Activated naive CD4-positive, alpha-beta T cell (primary cell): Measurements from ENCODE around the gene FAM131A.

ENCODE experiments used
- DNase-seq, 4 experiments: peaks; one replicate each; lab custom pipeline; 2025; lab: John Stamatoyannopoulos, UW

FAM131A gene

GRCh38 chr3:184316792-184317191 lies 20.6 kb upstream of the FAM131A start:
- DNase-seq = no peak

- no peak for DNase-seq
Measured at GRCh38 chr3:184317201-184317600, 20.2 kb upstream of the FAM131A start.

GRCh38 chr3:184320104-184320445 lies 17.3 kb upstream of the FAM131A start:
- peak in 1 of 4 experiments; percentile 7 for DNase-seq

- DNase-seq = no peak
Measured at GRCh38 chr3:184321666-184322065, 15.7 kb upstream of the FAM131A start.

GRCh38 chr3:184322731-184323487 lies 14.5 kb upstream of the FAM131A start:
- DNase-seq = no peak

GRCh38 chr3:184323696-184324095 lies 13.7 kb upstream of the FAM131A start:
- no peak for DNase-seq

GRCh38 chr3:184325269-184325668 lies 12.1 kb upstream of the FAM131A start:
- DNase-seq = no peak

GRCh38 chr3:184325715-184326369 lies 11.6 kb upstream of the FAM131A start:
- no peak for DNase-seq

- DNase-seq = no peak
Measured at GRCh38 chr3:184327171-184327570, 10.2 kb upstream of the FAM131A start.

- no peak for DNase-seq
Measured at GRCh38 chr3:184328516-184328915, 8.9 kb upstream of the FAM131A start.

- no peak for DNase-seq
Measured at GRCh38 chr3:184332370-184333090, 4.9 kb upstream of the FAM131A start.

- no peak for DNase-seq
Measured at GRCh38 chr3:184333190-184333589, 4.2 kb upstream of the FAM131A start.

GRCh38 chr3:184333700-184334099 lies 3.7 kb upstream of the FAM131A start:
- no peak for DNase-seq

GRCh38 chr3:184334470-184335158 lies 2.8 kb upstream of the FAM131A start:
- peak in 1 of 4 experiments; percentile 13 for DNase-seq

GRCh38 chr3:184335291-184335660 lies 2.1 kb upstream of the FAM131A start:
- DNase-seq = no peak

GRCh38 chr3:184335661-184336546 lies 1.5 kb upstream of the FAM131A start:
- peak; percentile 61 to 86 (median 72) for DNase-seq

- no peak for DNase-seq
Measured at GRCh38 chr3:184336547-184337398, 627 bp upstream of the FAM131A start.

GRCh38 chr3:184337981-184338380 lies 581 bp downstream of the FAM131A start:
- DNase-seq = no peak

GRCh38 chr3:184338511-184338945 lies 1.1 kb downstream of the FAM131A start:
- no peak for DNase-seq

- no peak for DNase-seq
Measured at GRCh38 chr3:184339001-184339400, 1.6 kb downstream of the FAM131A start.
